GM12878 (cell line): Measurements from ENCODE around the gene PTGES2. TPM values are rescaled to one million over a fixed set of nuclear protein-coding genes. Genes with fewer than 3 reads are reported as not detected.
A peak's percentile ranks its signal among the peaks of the same experiment; 100 is the strongest.

Experiments
- ATAC-seq: fragments of 200-7000 bp; cut with Tn5 transposase; 3 replicates; pipeline ENCODE4 v1.9.1; 2020; ENCODE audit warnings: mild to moderate bottlenecking, moderate library complexity
- BruUV-seq: library from RNA; stranded (reverse); fragments of 400-500 nt; replicated peaks from 2 replicates; lab custom pipeline; 2021; lab: Mats Ljungman, UMichigan
- CTCF ChIA-PET: fragments of 300-600 bp; sonication (Branson Sonifier 250); formaldehyde crosslinking; extraction: SDS; loops from one replicate; lab custom pipeline; 2021; ENCODE audit warnings: inconsistent platforms; lab: Yijun Ruan, JAX
- POLR2A ChIA-PET: fragments of 350-600 bp; formaldehyde crosslinking; extraction: SDS; loops from one replicate; lab custom pipeline; 2021; ENCODE audit warnings: inconsistent platforms; lab: Charles Lee
- RAD21 ChIA-PET: fragments of 300-600 bp; sonication (Branson Sonifier 250); formaldehyde crosslinking; loops from one replicate; lab custom pipeline; 2023; ENCODE audit warnings: antibody characterized with exemption; ENCODE audit not compliant: unreplicated experiment; lab: Charles Lee
- SMC1A ChIA-PET: fragments of 300-600 bp; sonication (Branson Sonifier 250); formaldehyde crosslinking; loops from one replicate; lab custom pipeline; 2023; ENCODE audit not compliant: unreplicated experiment, uncharacterized antibody; lab: Charles Lee
- DNase-seq: peaks from one replicate; pipeline ENCODE4 v3.0.0-alpha.2; 2011; ENCODE audit warnings: low read depth, low spot score
- FAIRE-seq: peaks from 3 replicates; lab custom pipeline; 2011; peaks lifted over from hg19 to GRCh38; lab: Jason Lieb, UNC
- H2AFZ ChIP-seq: 2 replicates; pipeline ENCODE4 v1.6.0; 2011; ENCODE audit warnings: low read depth, low read length, control low read depth; ENCODE audit not compliant: control insufficient read depth
- H3K27ac ChIP-seq: 2 replicates; pipeline ENCODE4 v1.5.1; 2011; ENCODE audit warnings: control low read depth; ENCODE audit not compliant: control insufficient read depth, insufficient read depth
- H3K27me3 ChIP-seq, 2 experiments: replicated peaks in 1 of 2; 2 replicates each; pipeline versions ENCODE4 v1.6.0 to v1.6.1; 2011; ENCODE audit warnings: low read length in 1 of 2; ENCODE audit not compliant: control insufficient read depth in 2 of 2, insufficient read depth in 2 of 2
- H3K36me3 ChIP-seq, 2 experiments: 2 replicates each; pipeline ENCODE4 v1.5.1; 2011; ENCODE audit warnings: low read length in 1 of 2; ENCODE audit not compliant: control insufficient read depth in 2 of 2, insufficient read depth in 2 of 2
- H3K4me1 ChIP-seq: 2 replicates; pipeline ENCODE4 v1.6.1; 2011; ENCODE audit warnings: mild to moderate bottlenecking, low read length, moderate library complexity, mixed read lengths; ENCODE audit not compliant: control insufficient read depth, insufficient read depth
- H3K4me2 ChIP-seq: 2 replicates; pipeline ENCODE4 v1.6.0; 2011; ENCODE audit warnings: control low read depth; ENCODE audit not compliant: control insufficient read depth, insufficient read depth
- H3K4me3 ChIP-seq: fragments of 200-600 bp; sonication (generic); 2 replicates; pipeline ENCODE4 v1.5.1; 2016
- H3K79me2 ChIP-seq: 2 replicates; pipeline ENCODE4 v1.6.0; 2011; ENCODE audit warnings: low read length; ENCODE audit not compliant: control insufficient read depth, insufficient read depth
- H3K9ac ChIP-seq: 2 replicates; pipeline ENCODE4 v1.8.0; 2011; ENCODE audit warnings: low read length, control low read depth, mixed read lengths; ENCODE audit not compliant: control insufficient read depth, insufficient read depth
- H3K9me3 ChIP-seq: replicated peaks from 3 replicates; pipeline ENCODE4 v1.5.1; 2011; ENCODE audit warnings: mild to moderate bottlenecking, low read length; ENCODE audit not compliant: control insufficient read depth, insufficient read depth
- H4K20me1 ChIP-seq: 2 replicates; pipeline ENCODE4 v1.6.0; 2011; ENCODE audit not compliant: control insufficient read depth, insufficient read depth
- BCLAF1 ChIP-seq: fragments of 450-650 bp; IDR thresholded peaks from 2 replicates; pipeline ENCODE4 v1.6.1; 2017; ENCODE audit warnings: antibody characterized with exemption, mild to moderate bottlenecking, moderate library complexity
- MEF2A ChIP-seq: IDR thresholded peaks from 2 replicates; pipeline ENCODE4 v1.6.1; 2011; ENCODE audit warnings: low read depth, mild to moderate bottlenecking, low read length, moderate library complexity; ENCODE audit not compliant: insufficient read depth
- POLR2A ChIP-seq: IDR thresholded peaks from 2 replicates; pipeline ENCODE4 v1.6.1; 2011; ENCODE audit warnings: low read depth, mild to moderate bottlenecking, low read length
- TCF12 ChIP-seq: IDR thresholded peaks from 2 replicates; pipeline ENCODE4 v1.6.1; 2011; ENCODE audit warnings: low read depth, mild to moderate bottlenecking, low read length
- WGBS: methylation state at CpG from one replicate; pipeline ENCODE4 v1.1.6; 2016; ENCODE audit warnings: low lambda C conversion rate; ENCODE audit not compliant: insufficient replicate concordance, insufficient coverage; ENCODE audit errors: missing lambda C conversion rate; 5-methylcytosine and 5-hydroxymethylcytosine counted together
- in situ Hi-C: fragments of 300-500 bp; cut with MboI; formaldehyde crosslinking; loops from 9 replicates; pipeline ENCODE4 v1.14.3; 2018; ENCODE audit warnings: mixed read lengths
- intact Hi-C: fragments of 100-400 bp; cut with micrococcal nuclease; formaldehyde crosslinking; loops from one replicate; pipeline ENCODE4 v1.14.2; 2022; ENCODE audit not compliant: unreplicated experiment
- polyA plus RNA-seq, 11 experiments: library from polyadenylated mRNA; depleted of rRNA in 4 of 11; unstranded in 6 of 11; stranded (reverse) in 5 of 11; fragments of >200 nt; fragmentation: Nextera tagmentation in 4 of 11; fragmentation: Illumina TruSeq in 1 of 11; extraction: Ambion mirVana in 4 of 11; extraction: Trizol in 1 of 11; gene quantifications; 1 replicate in 1 of 11; 2 replicates in 10 of 11; pipeline versions ENCODE4 v1.2.1 to v1.2.3, GENCODE V29; 2011 to 2016; ENCODE audit warnings: inconsistent platforms in 2 of 11, missing spikeins in 2 of 11, low read depth in 1 of 11
- total RNA-seq, 4 experiments: library from RNA; depleted of rRNA in 3 of 4; stranded (reverse); fragments of >200 nt in 3 of 4; fragmentation: Illumina TruSeq in 1 of 4; extraction: Trizol in 1 of 4; gene quantifications; 2 replicates each; pipeline versions ENCODE4 v1.2.1 to v1.2.3, GENCODE V29; 2013 to 2021

The PTGES2 gene
- total and polyA plus RNA-seq, 10 of the 15 experiments (the other 5 are each of a cell fraction or from before 2014, with no cell fraction given): 2.1 to 141 (median 99.1) TPM

GRCh38 chr9:128105538-128106175 is 21.9 kb downstream of the PTGES2 start (continued):
- TF ChIP-seq MEF2A (no peak), BCLAF1 (no peak)

- no peak overlapping the region for H3K27ac ChIP-seq
- in situ Hi-C loops: no loop called here
- no peak overlapping the region for H3K4me3 ChIP-seq
- no peak for ATAC-seq
- intact Hi-C loops: no loop called here
- no peak for FAIRE-seq
- no peak overlapping the region for H2AFZ ChIP-seq
- ChIA-PET CTCF (interaction anchor here (1.1 kb wide), 2 partner anchors 12 to 21 kb away, joined by 3 to 4 read pairs; no protein-coding TSS in a partner anchor), SMC1A (interaction anchor here (1.7 kb wide), 1 partner anchor 12 kb away, joined by 3 read pairs; no protein-coding TSS in a partner anchor), POLR2A (no interaction called here), RAD21 (no interaction called here)
- no peaks in the 10 kb centered on the region for H3K9me3 ChIP-seq
- H4K20me1 ChIP-seq: no peaks in the 10 kb centered on the region
- no peak for DNase-seq
- no peaks in the 10 kb centered on the region; the same call in 1 of the 2 replicates for H3K79me2 ChIP-seq
- no TSS peak for BruUV-seq
- WGBS: 79% methylated on average over 6 of the region's 6 CpGs
- H3K4me2 ChIP-seq: no peak overlapping the region
- H3K27me3 ChIP-seq: no peaks in the 10 kb centered on the region
- no peak overlapping the region for H3K9ac ChIP-seq
- peaks cover 23 to 52% of the 10 kb centered on the region in 2 experiments for H3K36me3 ChIP-seq
- TF ChIP-seq TCF12 (no peak), POLR2A (peak; percentile 39)
- no peaks in the 10 kb centered on the region for H3K4me1 ChIP-seq
These were observed 23.3 kb downstream of the PTGES2 start for GRCh38 chr9:128104171-128104618.
